GM12891 (cell line): ENCODE data around the gene CNGA3.

Experiments used
- PAX5 ChIP-seq: IDR thresholded peaks from 2 replicates; pipeline ENCODE4 v1.6.1; 2011; ENCODE audit warnings: low read length, moderate library complexity, mild to moderate bottlenecking; ENCODE audit not compliant: insufficient read depth, severe bottlenecking
- POLR2A ChIP-seq: IDR thresholded peaks from 2 replicates; pipeline ENCODE4 v1.6.1; 2011; ENCODE audit warnings: low read depth, low read length, control low read depth
- POLR2AphosphoS5 ChIP-seq: IDR thresholded peaks from 2 replicates; pipeline ENCODE4 v1.6.1; 2011; ENCODE audit warnings: low read depth, low read length, control low read depth
- POU2F2 ChIP-seq: IDR thresholded peaks from 2 replicates; pipeline ENCODE4 v1.6.1; 2011; ENCODE audit warnings: low read depth, mild to moderate bottlenecking, control low read depth, low read length, moderate library complexity
- SPI1 ChIP-seq: IDR thresholded peaks from 2 replicates; pipeline ENCODE4 v1.6.1; 2011; ENCODE audit warnings: low read depth, low read length, control low read depth
- TAF1 ChIP-seq: IDR thresholded peaks from 2 replicates; pipeline ENCODE4 v1.6.1; 2011; ENCODE audit warnings: low read depth, low read length, control low read depth

GRCh38 chr2:98394595-98395153, 48.4 kb downstream of the CNGA3 start:
- TF ChIP-seq POLR2A (no peak), POLR2AphosphoS5 (no peak), TAF1 (no peak), PAX5 (no peak), POU2F2 (no peak), SPI1 (no peak)
